CD14-positive monocyte (primary cell): Measurements from ENCODE around the gene DNAAF9. TPM values are rescaled to one million over a fixed set of nuclear protein-coding genes. Genes with fewer than 3 reads are reported as not detected.

Experiments used
- DNase-seq, 3 donors: peaks; one replicate each; pipeline ENCODE4 v3.0.0-alpha.2; 2011 to 2022
- H2AFZ ChIP-seq: 2 replicates; pipeline ENCODE4 v1.6.0; 2012; ENCODE audit warnings: mild to moderate bottlenecking, low read depth, low read length, inconsistent platforms; ENCODE audit not compliant: insufficient read depth, poor library complexity, severe bottlenecking
- H3K27ac ChIP-seq, 2 donors: 1 replicate in 1 of 2; 2 replicates in 1 of 2; pipeline ENCODE4 v1.5.1; 2012 to 2013; ENCODE audit warnings: low read length in 2 of 2, control low read depth in 1 of 2, inconsistent platforms in 1 of 2, low read depth in 1 of 2, mild to moderate bottlenecking in 1 of 2
- H3K27me3 ChIP-seq, 2 donors: one replicate each; pipeline versions ENCODE4 v1.6.0 to v1.6.1; 2011 to 2013; ENCODE audit warnings: low read length in 2 of 2; ENCODE audit not compliant: control insufficient read depth in 2 of 2, insufficient read depth in 2 of 2
- H3K36me3 ChIP-seq, 2 donors: replicated peaks in 1 of 2; 1 replicate in 1 of 2; 2 replicates in 1 of 2; pipeline versions ENCODE4 v1.5.1 to v1.6.1; 2012 to 2013; ENCODE audit warnings: low read length in 2 of 2, control low read depth in 1 of 2, inconsistent platforms in 1 of 2, mild to moderate bottlenecking in 1 of 2; ENCODE audit not compliant: insufficient read depth in 2 of 2, control insufficient read depth in 1 of 2
- H3K4me1 ChIP-seq, 2 donors: 1 replicate in 1 of 2; 2 replicates in 1 of 2; pipeline versions ENCODE4 v1.5.1 to v1.6.1; 2012 to 2013; ENCODE audit warnings: low read length in 2 of 2, control low read depth in 1 of 2, inconsistent platforms in 1 of 2, mild to moderate bottlenecking in 1 of 2, moderate library complexity in 1 of 2; ENCODE audit not compliant: insufficient read depth in 2 of 2, control insufficient read depth in 1 of 2
- H3K4me2 ChIP-seq: replicated peaks from 2 replicates; pipeline ENCODE3; 2012; ENCODE audit warnings: low read length, moderate library complexity, mild to moderate bottlenecking; ENCODE audit not compliant: poor library complexity, severe bottlenecking; ENCODE audit errors: extremely low read depth
- H3K4me3 ChIP-seq, 3 experiments: fragments of 200-600 bp in 1 of 3; sonication (generic) in 1 of 3; replicated peaks in 1 of 3; 1 replicate in 2 of 3; 2 replicates in 1 of 3; pipeline ENCODE4 v1.5.1; 2011 to 2013; ENCODE audit warnings: low read length in 3 of 3, mild to moderate bottlenecking in 3 of 3, control low read depth in 2 of 3, low read depth in 2 of 3, inconsistent platforms in 1 of 3, moderate library complexity in 1 of 3
- H3K79me2 ChIP-seq: 2 replicates; pipeline ENCODE4 v1.6.0; 2012; ENCODE audit warnings: mild to moderate bottlenecking, control low read depth, inconsistent platforms, low read length, moderate library complexity; ENCODE audit not compliant: insufficient read depth
- H3K9ac ChIP-seq: 2 replicates; pipeline ENCODE4 v1.6.0; 2017; ENCODE audit warnings: low read length, mild to moderate bottlenecking; ENCODE audit not compliant: insufficient read depth, poor library complexity, severe bottlenecking
- H3K9me3 ChIP-seq, 2 donors: replicated peaks in 1 of 2; 1 replicate in 1 of 2; 2 replicates in 1 of 2; pipeline versions ENCODE4 v1.5.1 to v1.6.1; 2012 to 2013; ENCODE audit warnings: low read length in 2 of 2, control low read depth in 1 of 2; ENCODE audit not compliant: control insufficient read depth in 1 of 2, insufficient read depth in 1 of 2
- H4K20me1 ChIP-seq: 2 replicates; pipeline ENCODE4 v1.6.0; 2012; ENCODE audit warnings: mild to moderate bottlenecking, low read length, control low read depth, moderate library complexity; ENCODE audit not compliant: insufficient read depth
- H3K27ac Mint-ChIP-seq, 7 donors: one replicate each; pipeline ENCODE4 v1.8.0; 2020; ENCODE audit warnings: mild to moderate bottlenecking in 7 of 7, mixed read lengths in 7 of 7, moderate library complexity in 6 of 7, inconsistent platforms in 2 of 7
- H3K27me3 Mint-ChIP-seq, 3 donors: one replicate each; pipeline ENCODE4 v1.8.0; 2021 to 2022; ENCODE audit warnings: low read depth in 3 of 3, mild to moderate bottlenecking in 3 of 3, mixed read lengths in 3 of 3, moderate library complexity in 3 of 3, inconsistent platforms in 1 of 3
- H3K36me3 Mint-ChIP-seq, 2 donors: one replicate each; pipeline ENCODE4 v1.8.0; 2020; ENCODE audit warnings: mixed read lengths in 2 of 2, inconsistent platforms in 1 of 2, mild to moderate bottlenecking in 1 of 2
- H3K4me1 Mint-ChIP-seq: one replicate; pipeline ENCODE4 v1.8.0; 2020; ENCODE audit warnings: mild to moderate bottlenecking, mixed read lengths
- H3K4me3 Mint-ChIP-seq, 2 donors: one replicate each; pipeline ENCODE4 v1.8.0; 2020; ENCODE audit warnings: mild to moderate bottlenecking in 2 of 2, mixed read lengths in 2 of 2, moderate library complexity in 1 of 2
- H3K9me3 Mint-ChIP-seq, 7 donors: one replicate each; pipeline ENCODE4 v1.8.0; 2020 to 2022; ENCODE audit warnings: mixed read lengths in 7 of 7, mild to moderate bottlenecking in 6 of 7, moderate library complexity in 6 of 7, inconsistent platforms in 2 of 7
- WGBS: methylation state at CpG from one replicate; pipeline ENCODE4 v1.1.5; 2013; ENCODE audit warnings: missing lambda C conversion rate; ENCODE audit not compliant: insufficient coverage; 5-methylcytosine and 5-hydroxymethylcytosine counted together
- intact Hi-C, 2 donors: fragments of 100-400 bp; cut with micrococcal nuclease; formaldehyde crosslinking; loops; one replicate each; pipeline versions ENCODE4 v1.15.0 to v1.15.1; 2023
- polyA plus RNA-seq, 3 donors: library from polyadenylated mRNA; depleted of rRNA in 1 of 3; unstranded in 2 of 3; stranded (reverse) in 1 of 3; fragments of 300-500 nt in 2 of 3; fragments of >200 nt in 1 of 3; fragmentation: Illumina TruSeq in 2 of 3; gene quantifications; 1 replicate in 2 of 3; 2 replicates in 1 of 3; pipeline ENCODE4 v1.2.3, GENCODE V29; 2012 to 2021
- TF ChIP-seq, protein P1 (sequence below): fragments of 200-600 bp; IDR thresholded peaks from one replicate; pipeline ENCODE4 v1.8.0; 2022; ENCODE audit warnings: antibody characterized with exemption, mild to moderate bottlenecking

The DNAAF9 gene
- polyA plus RNA-seq, 3 donors = 0.53 to 10.8 (median 1.2) TPM

DNA sequence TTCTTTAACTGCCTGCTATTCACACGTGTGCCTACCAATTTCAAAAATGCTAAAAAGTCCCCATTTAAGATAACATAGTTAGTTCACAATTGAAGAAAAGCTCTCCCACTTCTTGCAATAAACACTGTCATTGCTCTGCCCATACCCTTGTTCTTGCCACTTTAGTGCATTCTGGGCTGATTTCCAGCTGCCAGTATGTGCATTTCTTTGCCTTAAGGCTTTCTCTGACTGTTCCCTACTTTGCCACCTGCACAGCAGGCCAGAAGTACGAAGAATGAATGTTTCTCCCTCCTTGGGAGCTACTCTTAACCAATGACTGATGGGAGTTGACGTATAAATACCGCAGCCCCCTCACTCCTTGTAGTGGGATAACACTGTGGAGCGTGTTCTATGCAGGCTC is 47.4 kb upstream of the DNAAF9 start:
- peaks cover 4% of the 10 kb centered on the region for H3K4me1 Mint-ChIP-seq
- intact Hi-C loops = no loop called here

DNA sequence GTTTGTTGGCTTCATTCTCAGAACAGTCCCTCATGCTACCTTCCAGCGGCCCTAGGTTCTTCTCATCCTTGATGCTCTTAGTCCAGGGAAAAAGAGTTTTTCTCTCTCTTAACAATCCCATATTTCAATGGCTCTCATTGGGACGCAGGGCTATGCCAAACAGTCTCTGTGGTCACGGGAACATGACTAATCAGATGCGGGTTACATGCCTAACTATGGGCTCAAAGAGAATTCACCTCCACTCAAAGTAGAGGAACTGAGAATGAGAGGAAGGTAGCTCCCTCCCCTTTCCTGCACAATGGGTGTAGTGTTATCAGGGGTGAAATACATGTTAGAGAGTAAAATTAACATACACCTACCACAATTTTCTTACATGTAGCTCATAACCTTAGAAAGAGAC is 45.2 kb upstream of the DNAAF9 start:
- Mint-ChIP-seq H3K9me3 (no peaks in the 10 kb centered on the region), H3K4me1 (peaks cover 5% of the 10 kb centered on the region), H3K27me3 (peaks cover 0 to 4% (median 1%) of the 10 kb centered on the region in 3 donors), H3K27ac (no peak overlapping the region), H3K36me3 (no peaks in the 10 kb centered on the region), H3K4me3 (no peak overlapping the region)
- no peak overlapping the region for H3K4me2 ChIP-seq
- no peak overlapping the region for H3K27ac ChIP-seq
- no peaks in the 10 kb centered on the region for H3K4me1 ChIP-seq
- no peaks in the 10 kb centered on the region for H3K9me3 ChIP-seq
- H3K4me3 ChIP-seq = no peak overlapping the region
- no CpG with 5 or more reads among the region's 4 CpGs for WGBS
- TF ChIP-seq, protein P1, sequence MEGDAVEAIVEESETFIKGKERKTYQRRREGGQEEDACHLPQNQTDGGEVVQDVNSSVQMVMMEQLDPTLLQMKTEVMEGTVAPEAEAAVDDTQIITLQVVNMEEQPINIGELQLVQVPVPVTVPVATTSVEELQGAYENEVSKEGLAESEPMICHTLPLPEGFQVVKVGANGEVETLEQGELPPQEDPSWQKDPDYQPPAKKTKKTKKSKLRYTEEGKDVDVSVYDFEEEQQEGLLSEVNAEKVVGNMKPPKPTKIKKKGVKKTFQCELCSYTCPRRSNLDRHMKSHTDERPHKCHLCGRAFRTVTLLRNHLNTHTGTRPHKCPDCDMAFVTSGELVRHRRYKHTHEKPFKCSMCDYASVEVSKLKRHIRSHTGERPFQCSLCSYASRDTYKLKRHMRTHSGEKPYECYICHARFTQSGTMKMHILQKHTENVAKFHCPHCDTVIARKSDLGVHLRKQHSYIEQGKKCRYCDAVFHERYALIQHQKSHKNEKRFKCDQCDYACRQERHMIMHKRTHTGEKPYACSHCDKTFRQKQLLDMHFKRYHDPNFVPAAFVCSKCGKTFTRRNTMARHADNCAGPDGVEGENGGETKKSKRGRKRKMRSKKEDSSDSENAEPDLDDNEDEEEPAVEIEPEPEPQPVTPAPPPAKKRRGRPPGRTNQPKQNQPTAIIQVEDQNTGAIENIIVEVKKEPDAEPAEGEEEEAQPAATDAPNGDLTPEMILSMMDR = no peak
- DNase-seq = no peak
- no peak overlapping the region for H3K9ac ChIP-seq
- no peaks in the 10 kb centered on the region for H3K79me2 ChIP-seq
- H4K20me1 ChIP-seq = no peaks in the 10 kb centered on the region
- intact Hi-C loops = no loop called here
- no peak overlapping the region for H2AFZ ChIP-seq
- H3K27me3 ChIP-seq = no peaks in the 10 kb centered on the region
- H3K36me3 ChIP-seq = no peaks in the 10 kb centered on the region

More for the DNA sequence above, 47.4 kb upstream of the DNAAF9 start:
- Histone ChIP-seq H3K27ac (no peak overlapping the region), H3K36me3 (no peaks in the 10 kb centered on the region), H3K9ac (no peak overlapping the region), H3K4me1 (no peaks in the 10 kb centered on the region), H3K79me2 (no peaks in the 10 kb centered on the region), H3K4me2 (no peak overlapping the region), H3K4me3 (no peak overlapping the region), H4K20me1 (no peaks in the 10 kb centered on the region), H2AFZ (no peak overlapping the region), H3K27me3 (no peaks in the 10 kb centered on the region), H3K9me3 (no peaks in the 10 kb centered on the region)
- no CpG with 5 or more reads among the region's 5 CpGs for WGBS
- Mint-ChIP-seq H3K9me3 (no peaks in the 10 kb centered on the region), H3K36me3 (no peaks in the 10 kb centered on the region), H3K27ac (peak overlapping the region in 1 of 7 donors; percentile 22), H3K4me3 (no peak overlapping the region), H3K27me3 (peaks cover 1 to 4% (median 3%) of the 10 kb centered on the region in 3 donors)
- TF ChIP-seq, protein P1 = no peak
- DNase-seq = no peak
